ENCODE data around the gene CFAP100.

- TF ChIP-seq CTCF (IDR thresholded peaks at IDR 0.05), result no peak
- no peak for TF ChIP-seq POLR2A (IDR thresholded peaks at IDR 0.05)
These were observed 30.5 kb upstream of the CFAP100 start for GRCh38 chr3:126364130-126364695.

Measured in adrenal gland (tissue), 5 donors.